ENCODE data around the gene SPO11.

- TF ChIP-seq CTCF (IDR thresholded peaks at IDR 0.05) (no peak), POLR2A (IDR thresholded peaks at IDR 0.05) (no peak), POLR2AphosphoS5 (IDR thresholded peaks at IDR 0.05) (no peak), EP300 (IDR thresholded peaks at IDR 0.05) (no peak)
These were observed 5.8 kb downstream of the SPO11 start for GRCh38 chr20:57335392-57335791.
